ENCODE data around the gene NPC1.

GRCh38 chr18:23583071-23583865 lies 3.0 kb downstream of the NPC1 start:
- TF ChIP-seq CTCF (IDR thresholded peaks at IDR 0.05): no peak
- no peak for TF ChIP-seq TCF7 (CRISPR knock-in tag; IDR thresholded peaks at IDR 0.05; ENCODE audit: low read depth)
- TF ChIP-seq SP1 (CRISPR knock-in tag; conservative IDR thresholded peaks at IDR 0.05): no peak
- no peak for TF ChIP-seq ESRRA (CRISPR knock-in tag; IDR thresholded peaks at IDR 0.05; ENCODE audit: borderline replicate concordance)
- TF ChIP-seq ZNF121 (CRISPR knock-in tag; IDR thresholded peaks at IDR 0.05): no peak
- TF ChIP-seq USF2 (CRISPR knock-in tag; IDR thresholded peaks at IDR 0.05): no peak
- no peak for TF ChIP-seq NR1H2 (CRISPR knock-in tag; IDR thresholded peaks at IDR 0.05)
- TF ChIP-seq E2F4 (CRISPR knock-in tag; IDR thresholded peaks at IDR 0.05; ENCODE audit: borderline replicate concordance, low read depth): no peak
